Measurements from ENCODE around the gene TSPEAR. TPM values are rescaled to one million over a fixed set of nuclear protein-coding genes. Genes with fewer than 3 reads are reported as not detected.

TSPEAR gene
- total and polyA plus RNA-seq, 2 of the 13 experiments (the other 11 are each of a cell fraction or from before 2014, with no cell fraction given), result 0.07 to 0.32 TPM

DNA sequence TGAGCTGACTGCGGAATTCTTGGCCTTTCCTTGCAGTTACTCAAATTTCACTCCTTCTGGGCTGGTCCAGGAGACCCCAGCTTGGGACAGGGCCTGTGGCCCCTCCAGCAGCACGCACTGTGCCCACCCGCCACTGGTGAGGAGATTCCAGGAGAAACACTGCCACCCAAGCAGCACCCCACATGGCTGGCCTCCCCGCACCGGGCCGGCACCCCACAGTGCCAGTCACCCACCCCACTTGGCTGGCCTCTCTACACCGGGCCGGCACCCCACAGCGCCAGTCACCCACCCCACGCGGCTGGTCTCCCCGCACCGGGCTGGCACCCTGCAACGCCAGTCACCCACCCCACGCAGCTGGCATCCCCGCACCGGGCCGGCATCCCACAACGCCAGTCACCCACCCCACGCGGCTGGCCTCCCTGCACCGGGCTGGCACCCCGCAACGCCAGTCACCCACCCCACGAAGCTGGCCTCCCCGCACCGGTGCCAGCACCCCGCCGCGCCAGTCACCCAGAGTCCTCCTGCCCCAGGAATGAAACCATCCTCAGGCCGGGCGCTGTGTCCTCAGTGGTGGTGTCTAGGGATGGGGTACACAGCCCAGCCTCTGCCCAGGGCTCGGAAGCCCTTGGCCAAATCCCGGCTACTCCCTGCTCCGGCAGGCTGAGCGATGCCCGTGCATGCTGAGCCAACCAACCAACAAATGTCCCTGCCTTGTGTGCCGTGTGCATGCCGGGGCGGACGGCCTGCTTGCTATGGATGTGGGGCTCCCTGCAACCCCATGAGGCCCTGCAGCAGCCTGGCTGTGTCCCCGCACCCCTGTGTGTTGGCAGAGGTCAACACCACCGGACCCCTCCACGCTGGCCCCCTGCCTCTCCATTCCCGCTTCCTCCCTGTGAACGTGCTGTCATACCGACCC, 38.6 kb upstream of the TSPEAR start:
- Histone ChIP-seq H3K36me3 (replicated peaks in 1 of 2; ENCODE audit: control insufficient read depth in 1 of 2, insufficient read depth in 2 of 2, low read length in 2 of 2) (no peaks in the 10 kb centered on the region), H3K4me3 (replicated peaks in 1 of 3; ENCODE audit: insufficient read depth in 1 of 3, low read depth in 2 of 3, low read length in 3 of 3) (no peak overlapping the region), H4K20me1 (ENCODE audit: insufficient read depth, low read length) (no peaks in the 10 kb centered on the region), H3K4me2 (ENCODE audit: low read depth, low read length) (no peak overlapping the region), H3K9ac (ENCODE audit: insufficient read depth, low read depth, low read length) (no peak overlapping the region), H2AFZ (ENCODE audit: low read length) (no peak overlapping the region), H3K27ac (ENCODE audit: extremely low read length, insufficient read depth, low read length) (no peak overlapping the region), H3K79me2 (ENCODE audit: insufficient read depth, low read length) (no peaks in the 10 kb centered on the region), H3K4me1 (ENCODE audit: insufficient read depth, low read length) (no peaks in the 10 kb centered on the region), H3K9me3 (ENCODE audit: low read length) (no peaks in the 10 kb centered on the region), H3K27me3 (ENCODE audit: control insufficient read depth in 1 of 2, insufficient read depth in 2 of 2, low read length in 2 of 2) (peaks cover 11 to 56% of the 10 kb centered on the region in 2 experiments; a peak in 4 of 5 replicates)
- intact Hi-C loops (cut with micrococcal nuclease; ENCODE audit: unreplicated experiment), result no loop called here
- DNase-seq (ENCODE audit: low spot score), result no peak
- in situ Hi-C loops (cut with HindIII; ENCODE audit: extremely low pct_ligation_motif_present, low pct_unique_long_range_greater_than_20kb), result no loop called here
- TF ChIP-seq NFKBIZ (CRISPR knock-in tag; IDR thresholded peaks at IDR 0.05), result no peak
- no peak for TF ChIP-seq NR2F1 (CRISPR knock-in tag; IDR thresholded peaks at IDR 0.05)
- TF ChIP-seq PHB2 (IDR thresholded peaks at IDR 0.05; ENCODE audit: partially characterized antibody), result no peak
- no peak for TF ChIP-seq NCOA5 (CRISPR knock-in tag; IDR thresholded peaks at IDR 0.05)
- TF ChIP-seq, protein P1, sequence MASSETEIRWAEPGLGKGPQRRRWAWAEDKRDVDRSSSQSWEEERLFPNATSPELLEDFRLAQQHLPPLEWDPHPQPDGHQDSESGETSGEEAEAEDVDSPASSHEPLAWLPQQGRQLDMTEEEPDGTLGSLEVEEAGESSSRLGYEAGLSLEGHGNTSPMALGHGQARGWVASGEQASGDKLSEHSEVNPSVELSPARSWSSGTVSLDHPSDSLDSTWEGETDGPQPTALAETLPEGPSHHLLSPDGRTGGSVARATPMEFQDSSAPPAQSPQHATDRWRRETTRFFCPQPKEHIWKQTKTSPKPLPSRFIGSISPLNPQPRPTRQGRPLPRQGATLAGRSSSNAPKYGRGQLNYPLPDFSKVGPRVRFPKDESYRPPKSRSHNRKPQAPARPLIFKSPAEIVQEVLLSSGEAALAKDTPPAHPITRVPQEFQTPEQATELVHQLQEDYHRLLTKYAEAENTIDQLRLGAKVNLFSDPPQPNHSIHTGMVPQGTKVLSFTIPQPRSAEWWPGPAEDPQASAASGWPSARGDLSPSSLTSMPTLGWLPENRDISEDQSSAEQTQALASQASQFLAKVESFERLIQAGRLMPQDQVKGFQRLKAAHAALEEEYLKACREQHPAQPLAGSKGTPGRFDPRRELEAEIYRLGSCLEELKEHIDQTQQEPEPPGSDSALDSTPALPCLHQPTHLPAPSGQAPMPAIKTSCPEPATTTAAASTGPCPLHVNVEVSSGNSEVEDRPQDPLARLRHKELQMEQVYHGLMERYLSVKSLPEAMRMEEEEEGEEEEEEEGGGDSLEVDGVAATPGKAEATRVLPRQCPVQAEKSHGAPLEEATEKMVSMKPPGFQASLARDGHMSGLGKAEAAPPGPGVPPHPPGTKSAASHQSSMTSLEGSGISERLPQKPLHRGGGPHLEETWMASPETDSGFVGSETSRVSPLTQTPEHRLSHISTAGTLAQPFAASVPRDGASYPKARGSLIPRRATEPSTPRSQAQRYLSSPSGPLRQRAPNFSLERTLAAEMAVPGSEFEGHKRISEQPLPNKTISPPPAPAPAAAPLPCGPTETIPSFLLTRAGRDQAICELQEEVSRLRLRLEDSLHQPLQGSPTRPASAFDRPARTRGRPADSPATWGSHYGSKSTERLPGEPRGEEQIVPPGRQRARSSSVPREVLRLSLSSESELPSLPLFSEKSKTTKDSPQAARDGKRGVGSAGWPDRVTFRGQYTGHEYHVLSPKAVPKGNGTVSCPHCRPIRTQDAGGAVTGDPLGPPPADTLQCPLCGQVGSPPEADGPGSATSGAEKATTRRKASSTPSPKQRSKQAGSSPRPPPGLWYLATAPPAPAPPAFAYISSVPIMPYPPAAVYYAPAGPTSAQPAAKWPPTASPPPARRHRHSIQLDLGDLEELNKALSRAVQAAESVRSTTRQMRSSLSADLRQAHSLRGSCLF (CRISPR knock-in tag; IDR thresholded peaks at IDR 0.05; ENCODE audit: borderline replicate concordance), result no peak
- TF ChIP-seq RARA (CRISPR knock-in tag; IDR thresholded peaks at IDR 0.05), result no peak
- no peak for TF ChIP-seq FOXM1 (CRISPR knock-in tag; IDR thresholded peaks at IDR 0.05)
- TF ChIP-seq SOX13 (IDR thresholded peaks at IDR 0.05), result no peak
- no peak for TF ChIP-seq SOX13 (CRISPR knock-in tag; conservative IDR thresholded peaks at IDR 0.05 in 1 of 2, IDR thresholded peaks at IDR 0.05 in 1 of 2)
- TF ChIP-seq, protein P2, sequence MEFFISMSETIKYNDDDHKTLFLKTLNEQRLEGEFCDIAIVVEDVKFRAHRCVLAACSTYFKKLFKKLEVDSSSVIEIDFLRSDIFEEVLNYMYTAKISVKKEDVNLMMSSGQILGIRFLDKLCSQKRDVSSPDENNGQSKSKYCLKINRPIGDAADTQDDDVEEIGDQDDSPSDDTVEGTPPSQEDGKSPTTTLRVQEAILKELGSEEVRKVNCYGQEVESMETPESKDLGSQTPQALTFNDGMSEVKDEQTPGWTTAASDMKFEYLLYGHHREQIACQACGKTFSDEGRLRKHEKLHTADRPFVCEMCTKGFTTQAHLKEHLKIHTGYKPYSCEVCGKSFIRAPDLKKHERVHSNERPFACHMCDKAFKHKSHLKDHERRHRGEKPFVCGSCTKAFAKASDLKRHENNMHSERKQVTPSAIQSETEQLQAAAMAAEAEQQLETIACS (CRISPR knock-in tag; IDR thresholded peaks at IDR 0.05), result no peak
- no peak for ATAC-seq
- no TSS peak for BruUV-seq (replicated peaks)
- FAIRE-seq, result no peak
- ChIA-PET POLR2A (no interaction called here), CTCF (ENCODE audit: low intra/inter-chr PET ratio, low total read pairs) (no interaction called here)
- 87% methylated on average over 12 of the region's 47 CpGs for WGBS (ENCODE audit: low lambda C conversion rate)
